RWPE2 (cell line): ENCODE results near the gene TFEC.

Experiments
- ATAC-seq: fragments of 200-7000 bp; cut with Tn5 transposase; 3 replicates; pipeline ENCODE4 v1.9.1; 2021; ENCODE audit warnings: low read depth
- DNase-seq: peaks from one replicate; pipeline ENCODE4 v3.0.0-alpha.2; 2020; ENCODE audit warnings: low spot score
- H3K27ac ChIP-seq: fragments of 450-650 bp; 2 replicates; pipeline ENCODE4 v1.5.1; 2017; ENCODE audit warnings: mild to moderate bottlenecking; ENCODE audit not compliant: poor library complexity, severe bottlenecking
- H3K27me3 ChIP-seq: fragments of 250-450 bp; sonication (Bioruptor Pico); 2 replicates; pipeline ENCODE4 v1.5.1; 2021; ENCODE audit warnings: mild to moderate bottlenecking, moderate library complexity; ENCODE audit not compliant: insufficient read depth, poor library complexity, severe bottlenecking
- H3K36me3 ChIP-seq: fragments of 250-450 bp; sonication (Bioruptor Pico); 2 replicates; pipeline ENCODE4 v1.5.1; 2020; ENCODE audit warnings: low read depth, mild to moderate bottlenecking, moderate library complexity
- H3K4me1 ChIP-seq: fragments of 250-450 bp; sonication (Bioruptor Pico); 2 replicates; pipeline ENCODE4 v1.5.1; 2021; ENCODE audit warnings: mild to moderate bottlenecking, moderate library complexity; ENCODE audit not compliant: insufficient read depth, poor library complexity, severe bottlenecking
- H3K4me3 ChIP-seq: fragments of 250-450 bp; sonication (Bioruptor Pico); 2 replicates; pipeline ENCODE4 v1.5.1; 2021; ENCODE audit warnings: mild to moderate bottlenecking, moderate library complexity; ENCODE audit not compliant: severe bottlenecking
- H3K9me3 ChIP-seq: fragments of 250-450 bp; sonication (Bioruptor Pico); 2 replicates; pipeline ENCODE4 v1.5.1; 2021; ENCODE audit warnings: mild to moderate bottlenecking, moderate library complexity; ENCODE audit not compliant: severe bottlenecking
- CTCF ChIP-seq: fragments of 450-650 bp; IDR thresholded peaks from one replicate; pipeline ENCODE4 v1.5.1; 2017; ENCODE audit warnings: mild to moderate bottlenecking, moderate library complexity; ENCODE audit not compliant: poor library complexity, severe bottlenecking

The TFEC gene

GRCh38 chr7:116034411-116034810 lies 3.8 kb upstream of the TFEC start:
- Histone ChIP-seq H3K9me3 (no peaks in the 10 kb centered on the region), H3K27ac (no peak overlapping the region), H3K36me3 (no peaks in the 10 kb centered on the region), H3K4me3 (no peak overlapping the region), H3K27me3 (no peaks in the 10 kb centered on the region), H3K4me1 (no peaks in the 10 kb centered on the region)
- ATAC-seq (no peak), DNase-seq (no peak)
- no peak for TF ChIP-seq CTCF

- Histone ChIP-seq H3K4me3 (no peak overlapping the region), H3K36me3 (no peaks in the 10 kb centered on the region), H3K4me1 (no peaks in the 10 kb centered on the region), H3K27me3 (no peaks in the 10 kb centered on the region), H3K27ac (no peak overlapping the region), H3K9me3 (no peaks in the 10 kb centered on the region)
- no peak for TF ChIP-seq CTCF
- ATAC-seq: no peak
- DNase-seq: no peak
These were observed 2.3 kb upstream of the TFEC start for GRCh38 chr7:116032886-116033285.

GRCh38 chr7:116028787-116029186 lies 1.8 kb downstream of the TFEC start:
- Histone ChIP-seq H3K4me3 (no peak overlapping the region), H3K9me3 (no peaks in the 10 kb centered on the region), H3K4me1 (no peaks in the 10 kb centered on the region), H3K27me3 (no peaks in the 10 kb centered on the region), H3K36me3 (no peaks in the 10 kb centered on the region), H3K27ac (no peak overlapping the region)
- DNase-seq (no peak), ATAC-seq (no peak)
- no peak for TF ChIP-seq CTCF

- H3K36me3 ChIP-seq: no peaks in the 10 kb centered on the region
- no peaks in the 10 kb centered on the region for H3K27me3 ChIP-seq
- DNase-seq (no peak), ATAC-seq (no peak)
- H3K9me3 ChIP-seq: no peaks in the 10 kb centered on the region
- no peak for TF ChIP-seq CTCF
- no peak overlapping the region for H3K27ac ChIP-seq
- no peak overlapping the region for H3K4me3 ChIP-seq
- no peaks in the 10 kb centered on the region for H3K4me1 ChIP-seq
These were observed 2.8 kb downstream of the TFEC start for GRCh38 chr7:116027786-116028185.

GRCh38 chr7:116024826-116025809 lies 5.4 kb downstream of the TFEC start:
- no peak for TF ChIP-seq CTCF
- Histone ChIP-seq H3K36me3 (no peaks in the 10 kb centered on the region), H3K27ac (no peak overlapping the region), H3K4me1 (no peaks in the 10 kb centered on the region), H3K9me3 (no peaks in the 10 kb centered on the region), H3K4me3 (no peak overlapping the region), H3K27me3 (no peaks in the 10 kb centered on the region)
- no peak for DNase-seq
- no peak for ATAC-seq
